ENCODE data around the gene DCK.

DNA sequence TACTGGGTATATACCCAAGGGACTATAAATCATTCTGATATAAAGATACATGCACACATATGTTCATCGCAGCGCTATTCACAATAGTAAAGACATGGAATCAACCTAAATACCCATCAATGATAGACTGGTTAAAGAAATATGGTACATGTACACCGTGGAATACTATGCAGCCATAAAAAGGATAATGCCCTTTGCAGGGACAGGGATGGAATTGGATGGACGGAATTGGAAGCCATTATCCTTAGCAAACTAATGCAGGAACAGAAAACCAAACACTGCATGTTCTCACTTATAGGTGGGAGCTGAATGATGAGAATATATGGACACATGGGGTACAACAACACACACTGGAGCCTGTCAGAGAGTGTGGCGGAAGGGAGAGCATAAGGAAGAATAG lies 55.9 kb downstream of the DCK start:
- no peak for TF ChIP-seq SP1 (IDR thresholded peaks at IDR 0.05)
- TF ChIP-seq TARDBP (IDR thresholded peaks at IDR 0.05), result no peak
- TF ChIP-seq CTBP1 (IDR thresholded peaks at IDR 0.05; ENCODE audit: borderline replicate concordance), result no peak
- no peak for TF ChIP-seq SUZ12 (IDR thresholded peaks at IDR 0.05)
- no peak for TF ChIP-seq FOXM1 (IDR thresholded peaks at IDR 0.05; ENCODE audit: borderline replicate concordance)
- TF ChIP-seq ZNF384 (IDR thresholded peaks at IDR 0.05), result no peak
- TF ChIP-seq BHLHE40 (IDR thresholded peaks at IDR 0.05; ENCODE audit: borderline replicate concordance), result no peak
- no peak for TF ChIP-seq ARNT (IDR thresholded peaks at IDR 0.05)
- TF ChIP-seq FOXA1 (IDR thresholded peaks at IDR 0.05), result no peak
- TF ChIP-seq ELF4 (IDR thresholded peaks at IDR 0.05), result no peak
- no peak for TF ChIP-seq LEF1 (IDR thresholded peaks at IDR 0.05; ENCODE audit: borderline replicate concordance)
- no peak for TF ChIP-seq NFRKB (IDR thresholded peaks at IDR 0.05)
- no peak for TF ChIP-seq L3MBTL2 (conservative IDR thresholded peaks at IDR 0.05)
- TF ChIP-seq FOXK2 (IDR thresholded peaks at IDR 0.05), result no peak

Data from HEK293T (cell line).